ENCODE results near the gene HS6ST2.
"Not testable (repeated sequence)": the region's sequence is repeated elsewhere in the genome, so short reads cannot be mapped to it uniquely, and the experiment has no call there.

HS6ST2 gene

DNA sequence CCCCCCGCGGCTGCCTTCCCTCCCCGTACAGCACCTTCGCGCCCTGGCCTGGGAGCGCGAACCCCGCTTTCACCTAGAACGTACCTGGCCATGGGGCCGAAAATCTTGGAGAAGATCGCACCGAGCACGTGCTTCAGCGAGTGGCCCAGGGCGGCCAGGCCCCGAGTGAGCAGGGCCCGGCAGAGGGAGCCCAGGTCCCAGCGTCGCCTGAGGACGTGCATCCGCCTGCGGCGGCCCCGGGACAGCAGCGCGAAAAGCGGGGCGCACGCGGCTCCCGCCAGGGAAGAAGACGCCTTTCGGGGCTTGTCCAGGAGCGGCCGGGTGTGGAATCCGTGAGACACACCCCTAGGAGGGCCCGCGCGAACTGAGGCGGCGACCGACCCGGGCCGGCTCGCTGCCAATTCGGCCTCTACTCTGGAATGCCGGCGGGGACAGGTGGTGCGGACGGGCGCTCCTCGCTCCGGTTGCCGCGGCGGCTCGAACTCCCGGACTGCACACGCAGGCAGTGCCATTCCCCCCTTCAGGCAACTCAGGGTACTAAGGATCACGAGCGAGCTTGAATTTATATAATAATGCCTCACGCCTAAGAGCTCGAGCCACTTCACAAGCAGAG, at the start of gene HS6ST2:
HS6ST2 (minus strand) TSS at position 539 of the 613 bp plus-strand sequence.
- DNase-seq (ENCODE audit: low read depth): no peak
- peak within 1 kb of the TSS; percentile 46 for H3K4me3 ChIP-seq (ENCODE audit: low read depth, low read length)

DNA sequence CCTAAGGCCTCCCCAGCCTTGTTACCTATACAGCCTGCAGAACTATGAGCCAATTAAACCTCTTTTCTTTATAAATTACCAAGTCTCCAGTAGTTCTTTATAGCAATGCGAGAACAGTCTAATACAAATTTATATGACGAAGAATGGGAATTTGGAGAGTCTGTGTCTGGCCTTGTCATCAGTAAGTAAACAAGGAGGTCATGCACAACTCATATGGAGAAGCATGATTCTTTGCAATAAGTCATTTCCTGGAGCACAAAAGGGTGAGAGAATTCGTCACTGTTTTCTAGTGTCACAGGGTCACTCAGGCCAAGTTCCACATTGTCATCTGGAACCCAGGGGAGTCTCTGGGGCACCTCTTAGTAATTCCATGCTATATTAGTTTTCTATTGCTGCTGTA, 49.0 kb upstream of the HS6ST2 start:
- H3K4me3 ChIP-seq (ENCODE audit: low read depth, low read length): no peak overlapping the region
- DNase-seq (ENCODE audit: low read depth): no peak

DNA sequence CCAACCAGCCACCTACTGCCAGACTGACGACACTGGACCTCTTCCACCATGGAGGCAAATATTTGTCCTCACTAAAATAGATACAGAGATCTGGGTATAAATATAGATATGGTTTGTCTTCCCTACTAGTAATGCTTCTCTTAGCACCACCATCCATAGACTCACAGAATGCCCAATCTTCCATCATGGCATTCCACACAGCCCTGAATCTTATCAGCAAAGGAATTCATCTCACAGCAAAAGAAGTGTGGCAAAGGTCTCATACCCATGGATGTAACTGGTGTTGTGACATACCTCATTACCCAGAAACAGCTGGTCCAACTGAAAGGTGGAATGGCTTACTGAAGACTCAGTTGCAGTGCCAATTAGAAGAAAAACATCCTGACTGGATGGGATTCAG, 47.2 kb upstream of the HS6ST2 start:
- no peak overlapping the region for H3K4me3 ChIP-seq (ENCODE audit: low read depth, low read length)
- DNase-seq (ENCODE audit: low read depth): no peak

GRCh38 chrX:133005042-133005441, 46.6 kb upstream of the HS6ST2 start:
- no peak overlapping the region for H3K4me3 ChIP-seq (ENCODE audit: low read depth, low read length)
- no peak for DNase-seq (ENCODE audit: low read depth)

DNA sequence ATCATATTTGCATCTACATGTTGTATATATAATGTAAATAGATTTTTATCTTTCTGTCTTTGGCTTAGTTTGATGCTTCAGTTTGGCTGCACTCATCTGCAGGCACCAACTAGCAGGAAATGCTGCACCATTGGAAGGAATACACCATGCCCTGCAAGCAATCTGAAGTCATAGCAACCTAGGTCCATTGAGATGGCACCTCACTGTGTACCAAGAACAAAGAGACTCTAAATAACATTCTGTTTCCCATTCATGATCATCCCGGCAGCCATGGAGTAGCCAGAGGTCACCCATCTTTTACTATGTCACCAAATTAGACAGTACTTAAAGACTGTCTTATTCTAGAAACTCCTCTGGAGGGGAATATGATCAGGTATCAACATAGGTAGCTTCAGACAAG, 40.8 kb upstream of the HS6ST2 start:
- no peak overlapping the region for H3K4me3 ChIP-seq (ENCODE audit: low read depth, low read length)
- DNase-seq (ENCODE audit: low read depth): no peak

DNA sequence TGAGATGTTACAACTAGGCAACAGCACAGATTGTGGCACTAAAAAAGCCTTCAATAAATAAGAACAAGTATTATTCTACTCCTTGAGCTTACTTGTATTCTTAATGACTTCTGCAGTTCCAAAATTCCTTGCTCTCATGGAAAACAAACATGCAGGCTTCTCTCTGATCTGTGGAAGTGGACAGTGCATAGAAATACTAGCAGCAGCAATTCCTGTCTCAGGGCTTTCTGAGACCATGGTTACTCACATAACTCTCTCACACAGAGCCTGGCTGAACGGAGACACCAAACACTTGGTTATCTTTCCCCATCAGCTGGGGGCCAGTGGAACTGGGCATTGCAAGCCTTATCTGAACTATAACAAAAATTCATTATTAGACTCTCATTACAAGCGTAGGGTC, 32.4 kb upstream of the HS6ST2 start:
- no peak overlapping the region for H3K4me3 ChIP-seq (ENCODE audit: low read depth, low read length)
- no peak for DNase-seq (ENCODE audit: low read depth)

DNA sequence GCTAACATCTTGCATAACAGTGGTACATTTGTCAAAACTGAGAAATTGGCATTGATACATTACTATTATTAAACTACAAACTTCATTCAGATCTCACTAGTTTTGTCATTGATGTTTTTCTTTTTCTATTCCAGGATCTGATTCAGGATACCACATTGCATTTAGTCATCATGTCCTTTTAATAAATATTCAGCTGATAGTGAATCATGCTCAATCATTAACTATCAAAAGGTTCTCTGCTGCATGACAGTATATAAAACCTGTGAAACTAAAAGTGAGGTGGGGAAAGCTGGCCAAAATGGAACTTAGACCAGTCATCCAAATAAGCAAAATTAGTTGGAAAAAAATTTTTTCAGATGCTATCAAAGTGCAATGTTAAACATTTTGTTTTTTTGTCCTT, 28.1 kb upstream of the HS6ST2 start:
- no peak overlapping the region for H3K4me3 ChIP-seq (ENCODE audit: low read depth, low read length)
- no peak for DNase-seq (ENCODE audit: low read depth)

- no peak overlapping the region for H3K4me3 ChIP-seq (ENCODE audit: low read depth, low read length)
- DNase-seq (ENCODE audit: low read depth): no peak
Measured at GRCh38 chrX:132984058-132984650, 25.7 kb upstream of the HS6ST2 start.

DNA sequence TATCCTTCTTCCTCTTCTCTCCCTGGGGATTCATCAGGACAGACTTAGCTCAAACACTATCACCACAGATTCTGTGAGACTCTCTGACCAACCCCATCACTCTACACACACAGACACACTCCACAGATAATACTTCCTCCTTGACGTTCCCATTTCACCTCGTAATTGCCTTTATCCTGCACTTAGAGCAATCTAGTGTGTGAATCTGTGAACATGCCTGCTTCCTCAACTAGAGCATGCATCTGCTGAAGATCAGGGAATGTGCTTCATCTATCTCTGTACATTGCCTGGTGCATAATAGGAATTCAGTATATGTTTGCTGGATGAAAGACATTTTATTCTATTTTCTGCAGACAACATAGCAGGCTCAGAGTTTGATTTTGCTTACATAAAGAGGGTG, 25.1 kb upstream of the HS6ST2 start:
- no peak overlapping the region for H3K4me3 ChIP-seq (ENCODE audit: low read depth, low read length)
- DNase-seq (ENCODE audit: low read depth): no peak

- not testable (repeated sequence) for DNase-seq (ENCODE audit: low read depth); H3K4me3 ChIP-seq (ENCODE audit: low read depth, low read length)
Measured at GRCh38 chrX:132980035-132980434, 21.6 kb upstream of the HS6ST2 start.

DNA sequence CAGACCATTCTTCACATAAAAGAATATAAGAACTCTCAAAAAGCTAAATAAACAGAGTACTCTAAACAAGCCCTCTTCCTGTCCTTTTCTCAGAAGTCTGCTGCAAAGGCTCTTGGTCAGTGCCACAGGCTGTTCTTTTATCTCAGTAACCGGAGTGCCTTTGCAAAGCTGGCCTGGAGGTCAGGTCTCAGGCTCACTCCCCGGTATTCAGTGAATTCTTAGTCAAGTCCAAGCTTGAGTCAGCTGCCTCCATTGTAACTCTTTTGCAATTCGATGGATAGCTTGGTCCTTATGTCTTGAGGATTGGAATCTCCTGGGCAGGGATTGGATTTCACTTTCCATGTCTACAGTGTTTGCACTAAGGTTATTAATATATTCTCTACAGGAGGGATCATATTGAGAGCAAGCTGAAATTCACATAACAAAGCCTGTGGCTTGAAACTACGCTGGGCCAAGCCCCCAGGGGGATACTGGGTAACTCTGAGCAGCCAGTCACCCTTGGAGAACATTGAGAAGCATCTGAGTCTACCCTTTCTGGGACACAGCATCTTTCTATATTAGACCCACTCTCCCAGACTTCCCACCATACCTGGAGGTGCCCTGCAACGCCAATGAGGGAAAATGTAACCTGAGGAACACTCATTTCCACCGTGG, 10.0 kb upstream of the HS6ST2 start:
- no peak overlapping the region for H3K4me3 ChIP-seq (ENCODE audit: low read depth, low read length)
- DNase-seq (ENCODE audit: low read depth): no peak

DNA sequence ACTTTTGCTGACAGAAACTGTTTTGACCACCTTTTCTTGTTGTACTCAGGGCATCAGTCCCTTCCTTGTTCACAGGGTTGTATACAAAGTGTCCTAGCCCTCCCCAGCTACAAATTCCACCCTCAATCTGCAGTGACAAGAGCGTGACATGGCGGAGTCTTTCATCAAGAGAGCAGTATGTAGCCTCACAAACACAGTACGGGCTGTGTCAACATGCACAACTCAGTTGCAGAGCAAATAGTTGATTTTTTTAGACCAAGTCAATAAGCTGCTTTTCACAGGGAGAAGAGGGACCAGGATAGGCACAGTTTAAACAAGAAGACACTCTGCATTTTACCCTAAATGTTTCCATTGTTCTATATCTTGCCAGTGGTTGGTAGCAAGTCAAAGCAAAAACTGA, 8.6 kb upstream of the HS6ST2 start:
- no peak overlapping the region for H3K4me3 ChIP-seq (ENCODE audit: low read depth, low read length)
- DNase-seq (ENCODE audit: low read depth): no peak

GRCh38 chrX:132965461-132965860, 7.0 kb upstream of the HS6ST2 start:
- no peak overlapping the region for H3K4me3 ChIP-seq (ENCODE audit: low read depth, low read length)
- no peak for DNase-seq (ENCODE audit: low read depth)

DNA sequence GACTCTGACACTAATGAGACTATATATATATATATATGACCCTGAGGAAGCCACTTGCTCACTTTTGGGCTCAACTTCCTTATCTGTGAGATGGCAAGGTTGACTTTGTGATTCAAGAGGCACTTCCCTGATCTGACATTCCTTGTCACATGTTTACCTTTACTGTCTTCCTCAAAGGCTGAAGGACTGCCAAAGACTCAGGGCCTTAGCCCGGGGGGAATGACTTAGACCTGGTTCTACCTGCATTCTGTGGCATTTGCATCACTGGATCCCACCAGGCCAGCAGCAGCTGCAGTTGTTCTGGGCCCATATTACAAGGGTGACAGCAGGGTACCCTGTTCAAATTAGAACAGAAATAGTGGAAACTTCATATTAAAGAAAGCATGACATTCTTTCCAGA, 3.1 kb upstream of the HS6ST2 start:
- DNase-seq (ENCODE audit: low read depth): no peak
- H3K4me3 ChIP-seq (ENCODE audit: low read depth, low read length): no peak overlapping the region

- no peak for DNase-seq (ENCODE audit: low read depth)
- peak overlapping the region; percentile 46 for H3K4me3 ChIP-seq (ENCODE audit: low read depth, low read length)
Measured at GRCh38 chrX:132957211-132958090, 978 bp downstream of the HS6ST2 start.

- no peak for DNase-seq (ENCODE audit: low read depth)
- H3K4me3 ChIP-seq (ENCODE audit: low read depth, low read length): peak overlapping the region; percentile 46
Measured at GRCh38 chrX:132956421-132957210, 1.8 kb downstream of the HS6ST2 start.

DNA sequence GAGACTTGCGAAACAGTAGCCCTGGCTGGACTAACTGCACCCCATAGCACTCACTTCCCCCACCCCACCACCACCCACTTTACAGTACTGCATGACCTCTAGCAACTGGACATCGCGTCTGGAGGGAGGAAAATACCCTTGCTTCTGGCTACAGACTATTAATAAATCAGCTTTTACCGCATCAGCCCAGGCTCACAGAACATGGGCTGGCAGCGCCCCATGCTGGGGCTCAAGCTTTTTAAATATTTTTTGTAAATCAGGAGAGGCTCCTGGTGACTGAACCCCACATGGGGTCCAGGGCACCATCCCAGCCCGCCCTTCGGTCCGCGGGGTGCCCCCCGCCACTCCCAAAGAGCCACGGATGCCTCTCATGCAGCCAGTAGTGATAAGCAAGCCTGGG, 2.7 kb downstream of the HS6ST2 start:
- no peak for DNase-seq (ENCODE audit: low read depth)
- peak overlapping the region; percentile 46 for H3K4me3 ChIP-seq (ENCODE audit: low read depth, low read length)

DNA sequence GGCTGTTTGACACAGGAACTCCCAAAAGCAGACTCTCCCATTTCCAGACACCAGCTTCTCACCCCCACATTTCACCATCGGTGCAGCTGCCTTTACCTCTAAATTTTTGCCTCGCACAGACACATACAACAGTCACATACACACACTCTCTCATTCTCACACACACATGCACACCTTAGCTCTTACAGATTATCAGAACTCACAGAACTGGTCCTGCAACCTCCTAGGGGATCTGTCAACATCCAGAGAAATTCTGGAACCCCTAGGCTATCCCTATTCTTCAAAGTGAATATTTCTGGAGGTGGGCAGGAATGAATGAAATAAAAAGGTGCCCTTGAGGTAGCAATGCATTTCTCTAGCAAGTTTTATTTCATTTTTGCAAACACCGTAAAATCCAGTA, 4.1 kb downstream of the HS6ST2 start:
- no peak for DNase-seq (ENCODE audit: low read depth)
- no peak overlapping the region for H3K4me3 ChIP-seq (ENCODE audit: low read depth, low read length)

- H3K4me3 ChIP-seq (ENCODE audit: low read depth, low read length): no peak overlapping the region
- no peak for DNase-seq (ENCODE audit: low read depth)
Measured at GRCh38 chrX:132953354-132953753, 5.1 kb downstream of the HS6ST2 start.
